CD14-positive monocyte (primary cell): Measurements from ENCODE around the gene RCHY1. TPM values are rescaled to one million over a fixed set of nuclear protein-coding genes. Genes with fewer than 3 reads are reported as not detected.
A peak's percentile ranks its signal among the peaks of the same experiment; 100 is the strongest.

Source experiments
- DNase-seq, 3 donors: peaks; one replicate each; pipeline ENCODE4 v3.0.0-alpha.2; 2011 to 2022
- H2AFZ ChIP-seq: 2 replicates; pipeline ENCODE4 v1.6.0; 2012; ENCODE audit warnings: mild to moderate bottlenecking, low read depth, low read length, inconsistent platforms; ENCODE audit not compliant: insufficient read depth, poor library complexity, severe bottlenecking
- H3K27ac ChIP-seq, 2 donors: 1 replicate in 1 of 2; 2 replicates in 1 of 2; pipeline ENCODE4 v1.5.1; 2012 to 2013; ENCODE audit warnings: low read length in 2 of 2, control low read depth in 1 of 2, inconsistent platforms in 1 of 2, low read depth in 1 of 2, mild to moderate bottlenecking in 1 of 2
- H3K27me3 ChIP-seq, 2 donors: one replicate each; pipeline versions ENCODE4 v1.6.0 to v1.6.1; 2011 to 2013; ENCODE audit warnings: low read length in 2 of 2; ENCODE audit not compliant: control insufficient read depth in 2 of 2, insufficient read depth in 2 of 2
- H3K36me3 ChIP-seq, 2 donors: replicated peaks in 1 of 2; 1 replicate in 1 of 2; 2 replicates in 1 of 2; pipeline versions ENCODE4 v1.5.1 to v1.6.1; 2012 to 2013; ENCODE audit warnings: low read length in 2 of 2, control low read depth in 1 of 2, inconsistent platforms in 1 of 2, mild to moderate bottlenecking in 1 of 2; ENCODE audit not compliant: insufficient read depth in 2 of 2, control insufficient read depth in 1 of 2
- H3K4me1 ChIP-seq, 2 donors: 1 replicate in 1 of 2; 2 replicates in 1 of 2; pipeline versions ENCODE4 v1.5.1 to v1.6.1; 2012 to 2013; ENCODE audit warnings: low read length in 2 of 2, control low read depth in 1 of 2, inconsistent platforms in 1 of 2, mild to moderate bottlenecking in 1 of 2, moderate library complexity in 1 of 2; ENCODE audit not compliant: insufficient read depth in 2 of 2, control insufficient read depth in 1 of 2
- H3K4me2 ChIP-seq: replicated peaks from 2 replicates; pipeline ENCODE3; 2012; ENCODE audit warnings: low read length, moderate library complexity, mild to moderate bottlenecking; ENCODE audit not compliant: poor library complexity, severe bottlenecking; ENCODE audit errors: extremely low read depth
- H3K4me3 ChIP-seq, 3 experiments: fragments of 200-600 bp in 1 of 3; sonication (generic) in 1 of 3; replicated peaks in 1 of 3; 1 replicate in 2 of 3; 2 replicates in 1 of 3; pipeline ENCODE4 v1.5.1; 2011 to 2013; ENCODE audit warnings: low read length in 3 of 3, mild to moderate bottlenecking in 3 of 3, control low read depth in 2 of 3, low read depth in 2 of 3, inconsistent platforms in 1 of 3, moderate library complexity in 1 of 3
- H3K79me2 ChIP-seq: 2 replicates; pipeline ENCODE4 v1.6.0; 2012; ENCODE audit warnings: mild to moderate bottlenecking, control low read depth, inconsistent platforms, low read length, moderate library complexity; ENCODE audit not compliant: insufficient read depth
- H3K9ac ChIP-seq: 2 replicates; pipeline ENCODE4 v1.6.0; 2017; ENCODE audit warnings: low read length, mild to moderate bottlenecking; ENCODE audit not compliant: insufficient read depth, poor library complexity, severe bottlenecking
- H3K9me3 ChIP-seq, 2 donors: replicated peaks in 1 of 2; 1 replicate in 1 of 2; 2 replicates in 1 of 2; pipeline versions ENCODE4 v1.5.1 to v1.6.1; 2012 to 2013; ENCODE audit warnings: low read length in 2 of 2, control low read depth in 1 of 2; ENCODE audit not compliant: control insufficient read depth in 1 of 2, insufficient read depth in 1 of 2
- H4K20me1 ChIP-seq: 2 replicates; pipeline ENCODE4 v1.6.0; 2012; ENCODE audit warnings: mild to moderate bottlenecking, low read length, control low read depth, moderate library complexity; ENCODE audit not compliant: insufficient read depth
- H3K27ac Mint-ChIP-seq, 7 donors: one replicate each; pipeline ENCODE4 v1.8.0; 2020; ENCODE audit warnings: mild to moderate bottlenecking in 7 of 7, mixed read lengths in 7 of 7, moderate library complexity in 6 of 7, inconsistent platforms in 2 of 7
- H3K27me3 Mint-ChIP-seq, 3 donors: one replicate each; pipeline ENCODE4 v1.8.0; 2021 to 2022; ENCODE audit warnings: low read depth in 3 of 3, mild to moderate bottlenecking in 3 of 3, mixed read lengths in 3 of 3, moderate library complexity in 3 of 3, inconsistent platforms in 1 of 3
- H3K36me3 Mint-ChIP-seq, 2 donors: one replicate each; pipeline ENCODE4 v1.8.0; 2020; ENCODE audit warnings: mixed read lengths in 2 of 2, inconsistent platforms in 1 of 2, mild to moderate bottlenecking in 1 of 2
- H3K4me1 Mint-ChIP-seq: one replicate; pipeline ENCODE4 v1.8.0; 2020; ENCODE audit warnings: mild to moderate bottlenecking, mixed read lengths
- H3K4me3 Mint-ChIP-seq, 2 donors: one replicate each; pipeline ENCODE4 v1.8.0; 2020; ENCODE audit warnings: mild to moderate bottlenecking in 2 of 2, mixed read lengths in 2 of 2, moderate library complexity in 1 of 2
- H3K9me3 Mint-ChIP-seq, 7 donors: one replicate each; pipeline ENCODE4 v1.8.0; 2020 to 2022; ENCODE audit warnings: mixed read lengths in 7 of 7, mild to moderate bottlenecking in 6 of 7, moderate library complexity in 6 of 7, inconsistent platforms in 2 of 7
- WGBS: methylation state at CpG from one replicate; pipeline ENCODE4 v1.1.5; 2013; ENCODE audit warnings: missing lambda C conversion rate; ENCODE audit not compliant: insufficient coverage; 5-methylcytosine and 5-hydroxymethylcytosine counted together
- intact Hi-C, 2 donors: fragments of 100-400 bp; cut with micrococcal nuclease; formaldehyde crosslinking; loops; one replicate each; pipeline versions ENCODE4 v1.15.0 to v1.15.1; 2023
- polyA plus RNA-seq, 3 donors: library from polyadenylated mRNA; depleted of rRNA in 1 of 3; unstranded in 2 of 3; stranded (reverse) in 1 of 3; fragments of 300-500 nt in 2 of 3; fragments of >200 nt in 1 of 3; fragmentation: Illumina TruSeq in 2 of 3; gene quantifications; 1 replicate in 2 of 3; 2 replicates in 1 of 3; pipeline ENCODE4 v1.2.3, GENCODE V29; 2012 to 2021
- TF ChIP-seq, protein P1 (sequence below): fragments of 200-600 bp; IDR thresholded peaks from one replicate; pipeline ENCODE4 v1.8.0; 2022; ENCODE audit warnings: antibody characterized with exemption, mild to moderate bottlenecking

The RCHY1 gene
- polyA plus RNA-seq, 3 donors, result 22.5 to 44.1 (median 23.0) TPM

DNA sequence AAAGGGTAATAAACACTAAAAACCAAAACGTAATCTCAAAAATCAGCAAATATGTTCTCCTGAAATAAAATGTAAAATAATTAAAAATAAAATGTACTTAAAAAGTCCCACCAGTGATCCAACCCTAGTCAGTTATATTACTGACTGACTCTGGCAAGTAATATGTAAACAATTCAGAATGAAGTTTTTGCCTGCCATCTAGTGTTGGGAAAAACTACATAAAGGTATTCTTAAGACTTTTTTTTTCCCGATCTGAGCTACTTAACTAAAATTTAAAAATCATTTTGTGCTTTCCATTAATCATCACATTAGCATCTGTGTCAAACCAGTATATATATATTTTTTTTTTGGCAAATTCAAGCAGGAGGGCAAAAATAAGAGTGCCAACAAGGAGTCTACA, 24.0 kb downstream of the RCHY1 start:
- H3K27me3 Mint-ChIP-seq, result no peaks in the 10 kb centered on the region
- Histone ChIP-seq H3K27ac (peak overlapping the region in 1 of 2 donors; percentile 43), H4K20me1 (no peaks in the 10 kb centered on the region), H3K36me3 (peaks cover 68 to 70% of the 10 kb centered on the region in 2 donors), H3K79me2 (peaks cover 6% of the 10 kb centered on the region), H3K27me3 (no peaks in the 10 kb centered on the region), H3K9me3 (no peaks in the 10 kb centered on the region), H2AFZ (no peak overlapping the region), H3K4me2 (no peak overlapping the region), H3K4me3 (no peak overlapping the region), H3K4me1 (peaks cover 3 to 11% of the 10 kb centered on the region in 2 donors), H3K9ac (no peak overlapping the region)
- intact Hi-C loops, result no loop called here
- peaks cover 9% of the 10 kb centered on the region for H3K4me1 Mint-ChIP-seq
- H3K36me3 Mint-ChIP-seq, result peaks cover 43 to 53% of the 10 kb centered on the region in 2 donors
- H3K9me3 Mint-ChIP-seq, result no peaks in the 10 kb centered on the region
- WGBS, result no CpG with 5 or more reads among the region's 2 CpGs
- H3K4me3 Mint-ChIP-seq, result no peak overlapping the region
- TF ChIP-seq, protein P1, sequence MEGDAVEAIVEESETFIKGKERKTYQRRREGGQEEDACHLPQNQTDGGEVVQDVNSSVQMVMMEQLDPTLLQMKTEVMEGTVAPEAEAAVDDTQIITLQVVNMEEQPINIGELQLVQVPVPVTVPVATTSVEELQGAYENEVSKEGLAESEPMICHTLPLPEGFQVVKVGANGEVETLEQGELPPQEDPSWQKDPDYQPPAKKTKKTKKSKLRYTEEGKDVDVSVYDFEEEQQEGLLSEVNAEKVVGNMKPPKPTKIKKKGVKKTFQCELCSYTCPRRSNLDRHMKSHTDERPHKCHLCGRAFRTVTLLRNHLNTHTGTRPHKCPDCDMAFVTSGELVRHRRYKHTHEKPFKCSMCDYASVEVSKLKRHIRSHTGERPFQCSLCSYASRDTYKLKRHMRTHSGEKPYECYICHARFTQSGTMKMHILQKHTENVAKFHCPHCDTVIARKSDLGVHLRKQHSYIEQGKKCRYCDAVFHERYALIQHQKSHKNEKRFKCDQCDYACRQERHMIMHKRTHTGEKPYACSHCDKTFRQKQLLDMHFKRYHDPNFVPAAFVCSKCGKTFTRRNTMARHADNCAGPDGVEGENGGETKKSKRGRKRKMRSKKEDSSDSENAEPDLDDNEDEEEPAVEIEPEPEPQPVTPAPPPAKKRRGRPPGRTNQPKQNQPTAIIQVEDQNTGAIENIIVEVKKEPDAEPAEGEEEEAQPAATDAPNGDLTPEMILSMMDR, result no peak
- no peak overlapping the region for H3K27ac Mint-ChIP-seq
- DNase-seq, result no peak

- Histone ChIP-seq H3K4me1 (no peaks in the 10 kb centered on the region), H2AFZ (no peak overlapping the region), H3K79me2 (no peaks in the 10 kb centered on the region), H3K9me3 (no peaks in the 10 kb centered on the region), H3K27ac (no peak overlapping the region), H3K4me3 (no peak overlapping the region), H3K27me3 (no peaks in the 10 kb centered on the region), H3K4me2 (no peak overlapping the region), H3K9ac (no peak overlapping the region), H3K36me3 (peaks cover 83 to 89% of the 10 kb centered on the region in 2 donors), H4K20me1 (no peaks in the 10 kb centered on the region)
- WGBS, result 80% methylated on average over 3 of the region's 4 CpGs
- H3K9me3 Mint-ChIP-seq, result no peaks in the 10 kb centered on the region
- no peaks in the 10 kb centered on the region for H3K27me3 Mint-ChIP-seq
- DNase-seq, result no peak
- H3K4me1 Mint-ChIP-seq, result no peaks in the 10 kb centered on the region
- H3K4me3 Mint-ChIP-seq, result no peak overlapping the region
- intact Hi-C loops, result no loop called here
- TF ChIP-seq, protein P1, result no peak
- peaks cover 48 to 69% of the 10 kb centered on the region in 2 donors for H3K36me3 Mint-ChIP-seq
- H3K27ac Mint-ChIP-seq, result peak overlapping the region in 2 of 7 donors; percentile 1 to 41
Observed at GRCh38 chr4:75484190-75484589, 30.0 kb downstream of the RCHY1 start.
